Non-pigmented ciliary epithelial cell (primary cell): ENCODE data around the gene CYB5RL.

Experiments
- DNase-seq: peaks from one replicate; pipeline ENCODE4 v3.0.0-alpha.2; 2010; ENCODE audit warnings: low read depth

Gene CYB5RL

GRCh38 chr1:54158071-54158470 is 41.8 kb downstream of the CYB5RL start:
- no peak for DNase-seq

GRCh38 chr1:54157401-54157800 is 42.4 kb downstream of the CYB5RL start:
- no peak for DNase-seq

GRCh38 chr1:54156986-54157385 is 42.8 kb downstream of the CYB5RL start:
- no peak for DNase-seq

GRCh38 chr1:54156201-54156600 is 43.6 kb downstream of the CYB5RL start:
- DNase-seq = no peak

- DNase-seq = no peak
Measured at GRCh38 chr1:54153535-54154439, 46.0 kb downstream of the CYB5RL start.

GRCh38 chr1:54152696-54153095 is 47.1 kb downstream of the CYB5RL start, which contains the start of gene CDCP2:
CDCP2 (minus strand) TSS chr1:54153000; CDS start chr1:54152922, 78 bp downstream.
- no peak for DNase-seq

- no peak for DNase-seq
Measured at GRCh38 chr1:54151013-54151412, 48.8 kb downstream of the CYB5RL start.
